Choroid plexus epithelial cell (primary cell): Measurements from ENCODE around the gene TMEM53.

Source experiments
- DNase-seq: peaks from one replicate; pipeline ENCODE4 v3.0.0-alpha.2; 2010; ENCODE audit warnings: low read depth
- H3K4me3 ChIP-seq: 2 replicates; pipeline ENCODE4 v1.5.1; 2011; ENCODE audit warnings: low read depth, mild to moderate bottlenecking, control low read depth, low read length, moderate library complexity
- CTCF ChIP-seq: conservative IDR thresholded peaks from 2 replicates; pipeline ENCODE4 v1.5.1; 2011; ENCODE audit warnings: low read depth, mild to moderate bottlenecking, control low read depth, inconsistent platforms, low read length, moderate library complexity

TMEM53 gene

GRCh38 chr1:44611419-44611818, 62.9 kb downstream of the TMEM53 start:
- DNase-seq, result no peak
- no peak overlapping the region for H3K4me3 ChIP-seq
- no peak for TF ChIP-seq CTCF

- no peak for TF ChIP-seq CTCF
- no peak for DNase-seq
- H3K4me3 ChIP-seq, result no peak overlapping the region
These were observed 63.6 kb downstream of the TMEM53 start for GRCh38 chr1:44610527-44611148.

- no peak for DNase-seq
- no peak overlapping the region for H3K4me3 ChIP-seq
- no peak for TF ChIP-seq CTCF
These were observed 64.3 kb downstream of the TMEM53 start for GRCh38 chr1:44609768-44610526.

- TF ChIP-seq CTCF, result peak; percentile 75
- DNase-seq, result peak; percentile 55
- no peak overlapping the region for H3K4me3 ChIP-seq
These were observed 64.9 kb downstream of the TMEM53 start for GRCh38 chr1:44609412-44609767.

GRCh38 chr1:44608141-44608540, 66.1 kb downstream of the TMEM53 start:
- TF ChIP-seq CTCF, result peak; percentile 44
- no peak for DNase-seq
- H3K4me3 ChIP-seq, result no peak overlapping the region

- no peak for DNase-seq
- no peak for TF ChIP-seq CTCF
These were observed 67.5 kb downstream of the TMEM53 start for GRCh38 chr1:44606701-44607281.

More at GRCh38 chr1:44606701-44607281, 67.5 kb downstream of the TMEM53 start:
- H3K4me3 ChIP-seq, result no peak overlapping the region
